HEK293T (cell line): ENCODE results near the gene MSX2.

Experiments used
- ARNT ChIP-seq: fragments of 450-650 bp; IDR thresholded peaks from 2 replicates; pipeline ENCODE4 v1.6.1; 2017; ENCODE audit warnings: mild to moderate bottlenecking
- BHLHE40 ChIP-seq: fragments of 450-650 bp; IDR thresholded peaks from 2 replicates; pipeline ENCODE4 v1.6.1; 2016; ENCODE audit warnings: mild to moderate bottlenecking, moderate library complexity, borderline replicate concordance
- ELF4 ChIP-seq: fragments of 450-650 bp; IDR thresholded peaks from 2 replicates; pipeline ENCODE4 v1.6.1; 2017; ENCODE audit warnings: antibody characterized with exemption
- FOXA1 ChIP-seq: fragments of 450-650 bp; IDR thresholded peaks from 2 replicates; pipeline ENCODE4 v1.6.1; 2016; ENCODE audit warnings: mild to moderate bottlenecking
- FOXM1 ChIP-seq: fragments of 450-650 bp; IDR thresholded peaks from 2 replicates; pipeline ENCODE4 v1.6.1; 2017; ENCODE audit warnings: mild to moderate bottlenecking, borderline replicate concordance
- L3MBTL2 ChIP-seq: fragments of 450-650 bp; conservative IDR thresholded peaks from 2 replicates; pipeline ENCODE4 v1.6.1; 2016; ENCODE audit warnings: mild to moderate bottlenecking
- NFRKB ChIP-seq: fragments of 450-650 bp; IDR thresholded peaks from 2 replicates; pipeline ENCODE4 v1.6.1; 2016; ENCODE audit warnings: mild to moderate bottlenecking, moderate library complexity
- SP1 ChIP-seq: fragments of 450-650 bp; IDR thresholded peaks from 2 replicates; pipeline ENCODE4 v1.6.1; 2017
- SUZ12 ChIP-seq: fragments of 450-650 bp; IDR thresholded peaks from 2 replicates; pipeline ENCODE4 v1.6.1; 2016; ENCODE audit warnings: mild to moderate bottlenecking
- ZNF384 ChIP-seq: fragments of 450-650 bp; IDR thresholded peaks from 2 replicates; pipeline ENCODE4 v1.6.1; 2016
- TF ChIP-seq, protein P1 (sequence below): fragments of 450-650 bp; IDR thresholded peaks from 2 replicates; pipeline ENCODE4 v1.6.1; 2016

DNA sequence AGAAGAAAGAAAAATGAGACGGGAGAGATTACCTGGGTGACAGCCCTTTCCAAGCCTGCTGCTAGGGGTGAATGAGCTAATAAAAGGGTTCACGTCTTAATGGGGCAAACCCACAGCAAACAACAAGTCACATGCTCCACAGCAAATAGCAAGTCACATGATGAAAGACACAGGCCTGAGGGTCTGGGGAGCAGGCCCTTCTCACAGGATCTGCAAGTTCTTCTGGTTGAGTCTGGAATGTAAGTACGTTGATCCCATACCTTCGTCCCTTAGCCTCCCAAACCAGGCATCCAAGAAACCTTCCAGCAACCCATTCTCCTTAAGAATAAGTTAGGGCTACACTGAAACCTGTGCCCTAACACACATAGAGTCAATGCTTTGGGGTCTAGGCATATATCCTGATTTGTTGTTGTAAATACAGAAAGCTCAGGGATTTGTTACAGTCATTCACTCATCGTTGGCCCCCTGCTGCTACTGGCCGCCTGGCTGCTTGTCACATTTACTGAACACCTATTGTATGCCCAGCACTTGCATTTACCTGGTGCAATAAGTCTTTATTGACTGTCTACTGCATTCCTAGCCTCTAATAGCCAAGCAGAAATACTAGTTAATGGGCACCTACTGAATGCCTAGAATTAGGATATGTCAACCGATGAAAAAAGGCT lies 43.3 kb upstream of the MSX2 start:
- no peak for TF ChIP-seq ELF4
- TF ChIP-seq NFRKB, result no peak
- TF ChIP-seq SP1, result no peak
- no peak for TF ChIP-seq L3MBTL2
- TF ChIP-seq, protein P1, sequence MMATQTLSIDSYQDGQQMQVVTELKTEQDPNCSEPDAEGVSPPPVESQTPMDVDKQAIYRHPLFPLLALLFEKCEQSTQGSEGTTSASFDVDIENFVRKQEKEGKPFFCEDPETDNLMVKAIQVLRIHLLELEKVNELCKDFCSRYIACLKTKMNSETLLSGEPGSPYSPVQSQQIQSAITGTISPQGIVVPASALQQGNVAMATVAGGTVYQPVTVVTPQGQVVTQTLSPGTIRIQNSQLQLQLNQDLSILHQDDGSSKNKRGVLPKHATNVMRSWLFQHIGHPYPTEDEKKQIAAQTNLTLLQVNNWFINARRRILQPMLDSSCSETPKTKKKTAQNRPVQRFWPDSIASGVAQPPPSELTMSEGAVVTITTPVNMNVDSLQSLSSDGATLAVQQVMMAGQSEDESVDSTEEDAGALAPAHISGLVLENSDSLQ, result no peak
- no peak for TF ChIP-seq ARNT
- no peak for TF ChIP-seq SUZ12
- no peak for TF ChIP-seq ZNF384
- TF ChIP-seq FOXA1, result no peak
- TF ChIP-seq BHLHE40, result no peak
- no peak for TF ChIP-seq FOXM1
